ENCODE results near the gene SH3BGRL2.
A peak's percentile ranks its signal among the peaks of the same experiment; 100 is the strongest.
"Not testable (repeated sequence)": the region's sequence is repeated elsewhere in the genome, so short reads cannot be mapped to it uniquely, and the experiment has no call there.

SH3BGRL2 gene

GRCh38 chr6:79735183-79735582 lies 104.1 kb downstream of the SH3BGRL2 start:
- TF ChIP-seq CTCF (IDR thresholded peaks at IDR 0.05; ENCODE audit: low read depth, low read length), result no peak
- DNase-seq (ENCODE audit: low read depth in 2 of 2), result no peak
- H3K4me3 ChIP-seq (replicated peaks in 1 of 2; ENCODE audit: low read depth in 2 of 2, low read length in 2 of 2), result no peak overlapping the region

- peak overlapping the region in 1 of 2 donors; percentile 29 for H3K4me3 ChIP-seq (replicated peaks in 1 of 2; ENCODE audit: low read depth in 2 of 2, low read length in 2 of 2)
- DNase-seq (ENCODE audit: low read depth in 2 of 2), result peak in 1 of 2 donors; percentile 33
- TF ChIP-seq CTCF (IDR thresholded peaks at IDR 0.05; ENCODE audit: low read depth, low read length), result no peak
These were observed 106.0 kb downstream of the SH3BGRL2 start for GRCh38 chr6:79737172-79737571.

- no peak for TF ChIP-seq CTCF (IDR thresholded peaks at IDR 0.05; ENCODE audit: low read depth, low read length)
- no peak for DNase-seq (ENCODE audit: low read depth in 2 of 2)
- no peak overlapping the region for H3K4me3 ChIP-seq (replicated peaks in 1 of 2; ENCODE audit: low read depth in 2 of 2, low read length in 2 of 2)
These were observed 110.9 kb downstream of the SH3BGRL2 start for GRCh38 chr6:79742030-79742429.

- DNase-seq (ENCODE audit: low read depth in 2 of 2); H3K4me3 ChIP-seq (replicated peaks in 1 of 2; ENCODE audit: low read depth in 2 of 2, low read length in 2 of 2): not testable (repeated sequence)
These were observed 114.2 kb downstream of the SH3BGRL2 start for GRCh38 chr6:79745282-79745681.

- DNase-seq (ENCODE audit: low read depth in 2 of 2); H3K4me3 ChIP-seq (replicated peaks in 1 of 2; ENCODE audit: low read depth in 2 of 2, low read length in 2 of 2): not testable (repeated sequence)
These were observed 115.2 kb downstream of the SH3BGRL2 start for GRCh38 chr6:79746325-79746724.

- TF ChIP-seq CTCF (IDR thresholded peaks at IDR 0.05; ENCODE audit: low read depth, low read length), result no peak
- no peak for DNase-seq (ENCODE audit: low read depth in 2 of 2)
- H3K4me3 ChIP-seq (replicated peaks in 1 of 2; ENCODE audit: low read depth in 2 of 2, low read length in 2 of 2), result no peak overlapping the region
These were observed 119.7 kb downstream of the SH3BGRL2 start for GRCh38 chr6:79750806-79751205.
